HG03039 (cell line): Measurements from ENCODE around the gene TMEM163.
A peak's percentile ranks its signal among the peaks of the same experiment; 100 is the strongest.
"Not testable (repeated sequence)": the region's sequence is repeated elsewhere in the genome, so short reads cannot be mapped to it uniquely, and the experiment has no call there.

Source experiments
- ATAC-seq: cut with Tn5 transposase; IDR thresholded peaks from one replicate; pipeline ENCODE4 v1.9.1; 2021; ENCODE audit warnings: mild to moderate bottlenecking, moderate library complexity; ENCODE audit not compliant: unreplicated experiment

The TMEM163 gene

DNA sequence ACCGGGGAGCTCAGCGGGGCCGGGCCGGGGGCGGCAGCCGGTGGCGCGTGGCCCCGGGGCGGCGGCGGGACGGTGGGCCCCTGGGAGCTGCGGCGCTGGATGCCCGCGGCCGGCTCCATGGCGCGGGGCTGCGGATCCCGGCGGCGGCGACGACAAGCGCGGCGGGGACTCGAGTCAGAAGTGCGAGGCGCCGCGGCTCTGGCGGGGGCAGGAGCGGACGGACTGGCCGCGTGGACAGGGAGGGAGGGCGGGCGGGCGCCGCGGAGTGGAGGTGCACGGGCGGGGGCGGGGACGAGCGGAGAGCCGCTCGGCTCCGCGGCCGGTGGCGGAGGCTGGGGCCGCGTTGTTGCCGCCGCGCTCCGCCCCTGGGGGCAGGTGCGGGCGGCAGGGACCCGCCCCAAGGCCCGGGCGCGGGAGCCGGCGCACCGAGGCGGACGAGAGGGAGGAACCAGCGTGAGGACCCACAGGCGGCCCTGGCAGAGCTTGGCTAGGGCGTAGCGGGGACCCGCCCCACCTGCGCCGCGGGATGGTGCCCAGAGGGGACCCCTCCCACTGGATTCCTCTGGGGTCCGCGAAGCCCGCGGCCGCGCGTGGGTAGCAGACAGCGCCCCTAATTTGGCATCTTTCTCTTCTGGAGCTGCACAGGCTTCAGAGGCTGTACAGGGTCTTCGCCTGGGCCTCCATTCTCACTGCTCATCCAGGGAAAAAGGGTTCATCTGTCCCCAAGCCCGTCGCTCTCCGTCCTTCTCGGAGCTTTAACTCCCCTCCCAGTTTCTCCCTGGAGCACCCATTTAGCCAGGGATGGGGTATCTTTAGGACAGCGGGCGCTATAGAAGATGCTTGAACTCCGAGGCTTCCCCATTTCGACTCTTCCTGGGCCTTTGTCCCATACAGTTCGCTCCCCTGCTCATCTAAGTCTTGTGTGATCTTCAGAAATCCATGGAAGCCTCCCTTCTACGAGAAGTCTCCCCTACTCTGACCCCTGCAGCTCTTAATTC lies at the start of gene TMEM163:
TMEM163 (minus strand) TSS at position 184 of the 998 bp plus-strand sequence.
- ATAC-seq: no peak

DNA sequence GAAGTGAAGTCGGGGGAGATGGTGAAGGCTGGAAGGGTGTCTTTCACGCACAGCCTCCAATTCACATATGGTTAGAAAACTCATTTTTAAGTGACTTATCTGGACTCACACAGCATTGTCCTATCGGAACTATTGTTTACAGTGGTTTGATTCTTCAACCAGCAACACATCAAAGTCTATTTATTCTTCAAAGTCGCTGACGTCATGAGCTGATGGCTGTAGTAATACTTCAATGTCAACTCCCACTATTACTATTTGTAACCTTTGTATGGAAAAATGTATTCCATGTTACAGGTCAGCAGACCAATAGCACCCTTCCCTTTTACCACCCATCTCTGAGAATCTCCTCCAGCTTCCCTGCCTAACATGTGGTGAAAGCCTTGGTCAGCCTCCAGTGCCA lies 47.8 kb upstream of the TMEM163 start:
- no peak for ATAC-seq

DNA sequence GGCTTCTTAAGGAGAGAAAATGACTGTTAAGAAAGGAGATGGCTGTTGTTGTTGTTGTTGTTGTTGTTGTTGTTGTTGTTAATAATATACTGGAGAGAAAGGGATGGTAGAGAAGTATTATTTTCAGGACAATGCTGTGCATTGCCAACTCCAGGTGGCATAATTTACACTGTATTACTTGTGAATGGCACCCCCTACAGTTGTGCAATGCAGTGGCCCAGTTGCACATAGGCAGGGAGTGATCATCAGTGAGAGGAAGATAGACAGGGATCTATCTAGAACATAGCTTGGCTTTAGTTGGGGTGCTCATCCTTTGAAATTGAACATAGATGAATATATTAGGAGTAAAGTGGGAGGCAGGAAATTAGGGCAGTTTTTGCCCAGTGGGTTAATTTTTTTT lies 47.2 kb upstream of the TMEM163 start:
- ATAC-seq: no peak

DNA sequence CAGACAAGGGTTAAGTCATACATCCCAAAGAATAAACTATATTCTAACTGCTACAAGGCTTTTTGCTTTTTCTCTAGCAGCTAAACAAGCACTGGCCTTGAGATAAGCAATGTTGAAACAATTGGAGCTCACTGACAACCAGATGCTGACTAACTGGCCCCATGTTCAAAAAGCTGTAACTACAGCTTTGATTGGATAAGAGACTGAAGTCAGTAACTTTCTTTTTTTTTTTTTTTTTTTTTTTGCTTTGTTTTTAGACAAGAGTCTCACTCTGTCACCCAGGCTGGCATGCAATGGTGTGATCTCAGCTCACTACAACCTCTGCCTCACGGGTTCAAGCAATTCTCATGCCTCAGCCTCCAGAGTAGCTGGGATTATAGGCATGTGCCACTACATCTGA lies 45.4 kb upstream of the TMEM163 start:
- no peak for ATAC-seq

DNA sequence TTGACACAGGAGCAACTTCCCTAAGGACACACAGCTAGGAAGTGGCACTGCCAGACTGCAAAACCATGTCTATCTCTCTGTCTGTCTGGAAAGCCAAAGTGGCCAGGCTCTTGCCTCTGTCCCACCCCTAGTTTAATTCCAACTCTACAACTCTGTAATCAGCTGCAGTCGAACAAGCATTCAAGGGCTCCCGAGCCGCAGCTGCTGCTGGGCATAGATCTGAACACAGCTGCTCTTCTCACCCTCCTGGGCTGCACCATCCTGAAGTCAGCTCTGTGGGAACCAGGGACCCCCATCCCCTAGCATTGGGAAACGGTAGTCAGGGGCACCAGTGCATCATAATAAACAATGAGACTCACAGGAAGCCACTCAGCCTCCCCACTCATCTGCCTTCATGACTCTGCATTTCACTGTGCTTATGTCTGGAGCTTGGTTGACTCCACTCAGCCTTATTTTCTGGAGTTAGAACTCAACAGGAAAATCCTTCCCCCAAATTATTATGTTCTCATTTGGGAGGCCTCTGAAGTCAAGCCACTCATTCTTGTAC lies 44.4 kb upstream of the TMEM163 start:
- ATAC-seq: no peak

DNA sequence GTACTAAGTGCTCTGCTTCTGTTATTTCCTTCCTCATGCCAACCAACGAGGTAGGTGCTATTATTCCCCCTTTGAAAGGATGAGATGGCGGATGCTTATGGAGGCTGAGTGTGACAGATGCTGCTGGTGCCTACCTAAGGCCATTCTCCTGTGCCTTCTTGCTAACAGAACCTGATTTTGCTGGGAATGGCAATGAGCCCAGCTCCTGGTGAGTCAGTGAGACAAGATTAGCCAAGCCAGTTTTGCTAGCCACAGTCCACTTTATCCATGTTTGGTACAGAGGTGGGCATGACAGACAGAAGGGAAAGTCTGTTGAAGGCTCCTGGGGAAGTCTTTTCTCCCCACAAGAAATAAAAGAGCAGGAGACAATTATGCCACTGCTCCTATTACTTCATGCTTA lies 43.7 kb upstream of the TMEM163 start:
- ATAC-seq: no peak

DNA sequence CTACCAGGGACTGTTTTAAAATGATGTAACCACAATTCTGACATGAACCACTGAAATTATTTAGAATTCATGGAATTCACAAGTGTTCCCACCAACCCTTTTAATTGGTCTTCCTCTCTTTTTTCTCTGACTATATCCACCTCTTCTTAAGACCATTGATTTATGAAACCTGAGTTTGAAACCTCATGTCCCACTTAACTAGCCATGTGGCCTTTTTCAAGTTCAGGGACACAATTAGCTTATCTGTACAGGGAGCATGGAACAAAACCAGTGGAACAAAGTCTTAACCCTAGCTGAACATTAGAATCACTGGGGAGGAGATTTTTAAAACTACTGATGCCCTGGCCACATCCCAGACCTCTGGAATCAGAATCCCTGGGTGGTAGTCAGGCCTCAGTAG lies 41.6 kb upstream of the TMEM163 start:
- no peak for ATAC-seq

DNA sequence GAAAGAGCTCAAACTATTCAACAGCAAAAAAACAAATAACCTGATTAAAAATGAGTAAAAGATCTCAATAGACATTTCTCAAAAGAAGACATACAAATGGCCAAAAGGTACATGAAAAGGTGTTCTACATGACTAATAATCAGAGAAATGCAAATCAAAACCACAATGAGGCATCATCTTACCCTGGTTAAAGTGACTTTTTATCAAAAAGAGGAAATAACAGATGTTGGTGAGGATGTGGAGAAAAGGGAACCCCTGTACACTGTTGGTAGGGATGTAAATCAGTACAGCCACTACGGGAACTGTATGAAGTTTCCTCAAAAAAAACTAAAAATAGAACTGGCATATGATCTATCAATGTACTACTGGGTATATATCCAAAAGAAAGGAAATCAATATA lies 39.8 kb upstream of the TMEM163 start:
- ATAC-seq: peak; percentile 87

DNA sequence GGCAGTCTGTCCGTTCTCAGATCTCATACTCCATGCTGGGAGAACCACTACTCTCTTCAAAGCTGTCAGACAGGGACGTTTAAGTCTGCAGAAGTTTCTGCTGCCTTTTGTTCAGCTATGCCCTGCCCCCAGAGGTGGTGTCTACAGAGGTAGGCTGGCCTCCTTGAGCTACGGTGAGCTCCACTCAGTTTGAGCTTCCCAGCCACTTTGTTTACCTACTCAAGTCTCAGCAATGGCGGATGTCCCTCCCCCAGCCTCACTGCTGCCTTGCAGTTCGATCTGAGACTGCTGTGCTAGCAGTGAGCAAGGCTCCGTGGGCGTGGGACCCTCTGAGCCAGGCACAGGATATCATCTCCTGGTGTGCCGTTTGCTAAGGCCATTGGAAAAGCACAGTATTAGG lies 33.2 kb upstream of the TMEM163 start:
- not testable (repeated sequence) for ATAC-seq

DNA sequence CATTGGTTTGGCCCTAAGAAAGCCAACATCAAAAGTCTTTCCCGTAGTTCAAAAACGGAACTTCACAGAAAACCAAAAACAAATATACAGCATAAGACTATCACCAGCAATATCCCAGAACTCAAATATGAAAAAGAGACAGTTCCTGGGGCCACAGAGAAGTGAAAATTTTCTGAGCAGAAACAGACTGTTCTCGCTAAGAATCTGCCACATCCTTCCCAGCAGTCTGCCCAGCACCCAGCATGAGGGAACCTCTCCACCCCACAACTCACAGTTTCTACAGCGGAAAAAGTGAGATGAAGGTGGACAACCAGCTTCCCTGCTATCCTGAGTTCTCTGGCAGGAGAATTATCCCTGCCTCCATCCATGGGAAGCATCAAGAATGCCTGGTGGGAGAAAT lies 26.7 kb upstream of the TMEM163 start:
- ATAC-seq: no peak

DNA sequence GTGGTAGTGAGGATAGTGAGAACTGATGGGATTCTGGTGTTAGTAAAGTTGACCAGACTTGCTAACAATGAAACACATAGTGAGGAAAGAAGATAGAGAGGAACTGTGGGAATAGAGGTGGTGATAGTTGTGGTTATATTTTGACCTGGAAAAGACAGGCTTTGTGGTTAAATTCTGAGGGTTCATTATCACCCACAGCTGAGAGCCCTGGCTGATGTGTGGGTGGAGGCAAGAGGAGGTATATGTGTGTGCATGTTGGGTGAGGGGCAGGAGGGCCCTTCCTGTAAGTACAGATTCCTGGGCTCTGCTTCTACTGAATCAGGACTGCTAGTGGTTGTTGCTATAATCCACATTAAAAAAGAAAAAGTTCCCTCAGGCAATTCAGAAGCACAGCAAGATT lies 26.2 kb upstream of the TMEM163 start:
- no peak for ATAC-seq

DNA sequence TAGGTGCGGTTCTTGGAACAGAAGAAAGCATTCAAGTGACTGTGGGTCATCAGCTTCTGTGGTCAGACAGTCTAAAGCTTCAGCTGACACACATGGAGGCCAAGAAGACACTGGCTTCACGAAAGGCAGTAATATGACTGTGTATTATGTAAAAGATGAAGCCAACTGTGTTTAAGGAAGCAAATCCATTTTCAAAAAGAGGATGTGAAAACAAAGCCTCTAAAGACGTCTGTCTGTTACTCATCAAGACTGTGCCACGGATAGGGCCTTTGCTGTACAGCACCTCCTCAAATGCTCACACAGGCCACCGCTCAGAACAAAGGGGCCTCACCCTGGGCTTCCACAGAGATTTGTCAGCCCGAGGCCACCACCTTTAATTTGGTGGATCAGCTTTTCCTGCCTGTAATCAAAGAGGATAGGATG lies 21.1 kb upstream of the TMEM163 start:
- peak; percentile 90 for ATAC-seq

DNA sequence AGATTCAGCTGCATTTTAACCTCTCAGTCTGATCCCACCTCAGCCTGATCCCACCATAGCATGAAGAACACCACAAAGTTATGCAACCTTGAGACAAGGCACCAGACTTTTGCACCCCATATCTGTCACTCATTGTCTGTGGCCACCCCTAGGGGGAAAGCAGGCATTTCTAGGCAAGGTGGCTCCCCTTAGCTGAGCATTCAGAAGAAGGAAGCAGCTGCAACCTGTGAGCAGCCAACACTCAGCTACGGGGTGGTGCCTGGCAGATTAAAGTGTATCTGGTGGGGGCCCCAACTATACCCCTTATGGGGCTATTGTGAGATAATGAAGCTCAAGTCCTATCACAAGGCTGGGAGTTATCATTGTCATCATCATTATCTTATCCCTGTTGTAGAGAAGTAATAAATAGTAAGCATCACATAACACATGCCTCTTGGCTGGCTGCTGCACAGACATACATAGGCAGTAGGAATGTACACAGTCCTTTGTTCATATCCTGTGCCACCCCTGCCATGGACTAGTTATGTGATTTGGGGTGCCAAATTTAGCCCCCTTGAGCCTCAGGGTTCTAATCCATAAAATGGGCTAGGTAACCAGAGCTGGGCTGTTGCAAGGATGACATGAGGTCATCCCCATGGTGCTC lies 20.6 kb upstream of the TMEM163 start:
- no peak for ATAC-seq

DNA sequence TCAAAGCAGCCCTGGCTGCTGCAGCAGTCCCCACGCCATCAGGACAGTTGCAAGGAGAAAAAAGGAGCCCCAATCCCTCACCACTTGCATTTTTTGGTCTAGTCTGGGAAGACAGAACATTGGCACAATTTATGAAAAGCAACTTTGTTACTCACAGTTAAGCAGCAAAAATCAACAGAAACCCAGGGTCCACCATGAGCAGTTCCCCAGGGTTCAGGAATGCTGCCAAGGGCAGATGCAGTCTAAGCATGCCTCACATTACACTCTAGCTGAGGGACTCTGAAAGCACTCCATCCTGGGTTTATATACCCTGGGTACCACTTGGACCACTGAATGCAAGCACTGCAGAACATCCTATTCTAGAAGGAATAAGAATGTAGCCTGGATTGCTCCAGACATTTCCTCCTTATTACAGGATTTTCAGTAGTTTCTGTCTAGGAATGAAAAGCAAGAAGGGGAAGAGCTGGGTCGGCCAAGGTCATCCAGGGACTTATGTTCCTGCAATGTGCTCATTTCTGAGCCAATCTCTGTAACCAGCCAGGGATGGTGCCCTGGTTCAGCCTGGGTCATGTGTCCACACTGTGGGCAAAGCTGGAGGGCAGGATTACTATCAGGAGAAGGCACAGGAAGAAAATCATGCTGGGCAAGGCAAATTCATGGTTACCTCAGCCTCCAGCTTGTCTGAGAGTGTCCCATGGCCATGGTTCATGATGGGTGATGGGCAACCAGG lies 19.5 kb upstream of the TMEM163 start:
- no peak for ATAC-seq

DNA sequence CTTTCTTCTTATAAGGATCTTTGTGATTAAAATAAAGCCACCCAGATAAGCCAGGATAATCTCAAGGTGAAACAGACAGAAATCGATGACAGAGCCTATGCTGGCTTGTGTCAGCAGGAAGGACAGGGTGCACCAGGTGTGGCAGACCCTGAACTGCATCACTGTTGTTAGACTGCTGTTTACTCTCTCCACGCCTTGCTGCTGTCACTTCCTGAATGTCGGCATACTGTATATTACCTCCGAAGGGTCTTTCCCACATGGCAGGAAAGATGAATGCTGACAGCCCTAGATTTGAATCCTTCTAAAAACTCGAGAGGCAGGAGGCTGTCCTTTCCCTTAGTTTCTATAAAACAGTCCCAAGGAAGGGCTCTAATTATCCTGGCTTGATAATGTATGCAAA lies 18.9 kb upstream of the TMEM163 start:
- no peak for ATAC-seq

DNA sequence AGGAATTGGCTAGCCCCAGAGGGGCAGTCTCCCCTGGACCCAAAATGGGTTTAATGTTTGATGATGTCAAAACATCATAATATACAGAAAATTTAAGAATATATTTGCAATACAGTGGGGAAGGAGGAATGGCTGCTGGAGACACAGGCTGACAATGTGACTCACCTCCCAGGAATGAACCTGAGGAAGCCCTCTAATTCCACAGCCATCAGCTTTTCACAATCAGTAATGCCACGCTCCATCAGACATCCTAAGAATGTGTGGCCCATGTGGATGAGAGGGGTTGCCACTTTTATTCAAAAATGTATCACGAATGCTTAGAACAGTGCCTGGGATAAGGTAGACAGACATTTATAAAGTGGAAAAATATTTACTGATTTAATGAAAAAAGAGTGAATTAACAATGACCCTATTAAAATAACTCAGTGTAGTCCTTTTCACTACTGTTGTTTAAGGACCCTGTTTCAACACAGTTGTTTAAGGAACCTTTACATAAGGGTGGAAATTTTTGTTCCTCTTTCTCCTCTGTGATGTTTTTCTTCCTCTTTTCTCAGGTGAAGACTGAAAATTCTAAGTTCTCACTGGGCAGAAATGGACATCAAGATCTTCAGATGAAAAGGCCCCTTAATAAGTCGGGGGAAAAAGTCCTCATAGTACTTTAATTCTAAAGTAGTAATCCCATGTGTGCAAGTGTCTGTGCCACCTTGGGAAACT lies 17.5 kb upstream of the TMEM163 start:
- ATAC-seq: no peak

DNA sequence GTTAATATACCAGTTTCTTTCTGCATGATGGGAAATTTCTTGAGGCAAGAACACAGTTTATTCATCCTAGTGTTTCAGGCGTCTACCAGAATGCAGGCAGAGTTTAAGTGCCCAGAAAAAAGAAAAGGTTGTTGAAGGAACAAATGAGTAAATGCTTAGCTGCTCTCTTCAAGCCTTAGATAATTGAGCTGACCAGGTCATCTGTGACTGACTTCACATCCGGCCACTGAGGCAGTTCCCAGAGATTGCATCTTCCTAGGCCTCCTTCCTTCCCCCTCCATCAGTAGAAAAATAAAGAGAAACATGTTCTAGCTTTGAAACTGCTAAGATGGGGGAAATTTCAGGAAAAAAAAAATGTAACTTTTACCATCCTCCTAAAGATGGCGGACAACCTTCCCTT lies 9.4 kb upstream of the TMEM163 start:
- ATAC-seq: no peak

DNA sequence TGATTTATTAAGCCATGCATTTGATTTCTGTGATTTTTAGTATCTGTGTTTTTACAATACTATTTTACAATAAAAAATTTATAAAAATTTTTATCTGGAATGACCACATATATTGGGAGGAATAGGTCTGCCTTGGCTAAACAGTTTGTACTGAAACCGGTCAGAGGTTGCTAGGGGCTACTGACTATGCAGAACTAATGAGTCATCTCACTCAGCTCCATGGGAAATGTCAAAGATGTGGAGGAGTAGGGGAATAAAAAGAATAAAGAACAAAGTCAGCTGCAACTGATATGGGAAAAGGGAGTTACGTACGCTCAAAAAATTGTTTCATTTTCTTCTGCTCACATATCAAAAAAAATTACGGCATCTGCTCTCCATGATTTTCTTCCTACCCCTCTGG lies 8.6 kb upstream of the TMEM163 start:
- no peak for ATAC-seq

DNA sequence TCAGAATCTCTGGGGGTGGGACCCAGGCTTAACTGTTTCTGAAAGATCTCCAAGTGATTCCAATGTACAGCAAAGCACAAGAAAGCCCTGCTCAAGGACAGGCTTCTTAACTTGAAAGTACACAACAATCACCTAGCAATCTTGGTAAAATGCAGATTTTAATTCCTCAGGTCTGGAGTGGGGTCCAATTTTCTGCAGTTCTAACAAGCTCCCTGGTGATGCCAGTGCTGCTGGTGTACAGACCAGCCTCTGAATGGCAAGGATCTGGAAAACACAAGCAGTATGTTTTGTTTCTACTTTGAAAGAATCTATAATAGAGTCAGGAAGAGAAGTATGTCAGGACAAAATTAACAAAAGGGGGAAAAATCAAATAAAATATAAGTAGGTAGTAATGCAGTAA lies 7.8 kb upstream of the TMEM163 start:
- ATAC-seq: no peak

DNA sequence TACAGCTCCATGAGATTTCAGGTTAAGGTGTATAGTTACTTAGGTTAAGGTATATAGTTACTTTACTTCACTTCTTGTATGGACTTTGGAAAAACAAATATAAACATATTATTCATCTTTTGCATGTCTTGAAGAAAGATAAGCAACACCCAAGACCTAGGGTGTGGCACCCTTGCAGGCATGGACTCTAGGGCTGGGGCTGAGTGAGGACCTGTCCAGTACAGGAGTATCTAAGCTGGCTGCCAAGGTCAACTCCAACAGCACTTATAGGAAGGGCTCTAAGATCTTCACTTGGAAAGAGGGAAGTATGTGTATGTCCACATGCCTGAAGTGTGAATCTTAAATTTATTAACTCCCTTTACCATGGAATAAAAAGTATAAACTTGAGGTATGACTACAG lies 7.1 kb upstream of the TMEM163 start:
- no peak for ATAC-seq

DNA sequence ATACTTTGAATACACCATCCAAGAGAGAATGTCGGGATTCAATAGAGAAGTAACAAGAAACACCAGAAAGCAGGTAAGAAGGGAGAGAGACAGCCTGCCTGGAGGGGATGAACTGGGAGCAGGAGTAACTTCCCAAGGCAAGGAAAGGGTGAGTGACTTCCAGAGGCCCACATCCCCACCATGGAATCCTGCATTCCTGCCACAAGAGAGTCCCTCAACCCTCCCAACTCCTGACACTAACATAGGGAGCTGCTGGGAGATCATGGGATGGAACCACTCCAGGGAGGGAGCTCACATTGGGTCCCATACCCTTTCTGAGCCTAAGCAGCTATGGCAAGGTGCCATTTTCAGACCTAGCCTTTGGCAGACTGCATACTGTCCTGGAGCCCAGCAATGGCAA lies 5.5 kb upstream of the TMEM163 start:
- no peak for ATAC-seq
